Caki2 (cell line): ENCODE measurements around the gene MYO16. TPM values are rescaled to one million over a fixed set of nuclear protein-coding genes. Genes with fewer than 3 reads are reported as not detected.
"Not testable (repeated sequence)": the region's sequence is repeated elsewhere in the genome, so short reads cannot be mapped to it uniquely, and the experiment has no call there.

Source experiments
- DNase-seq: peaks from one replicate; pipeline ENCODE4 v3.0.0-alpha.2; 2015; ENCODE audit warnings: low read depth
- in situ Hi-C: cut with HindIII; loops from 2 replicates; pipeline ENCODE4 v1.10.0; 2016; ENCODE audit warnings: low sequenced_read_pairs, low pct_unique_long_range_greater_than_20kb, mixed read lengths
- total RNA-seq: library from RNA; depleted of rRNA; stranded (reverse); fragments of >200 nt; shearing (Covaris generic); gene quantifications from 2 replicates; pipeline ENCODE4 v1.2.3, GENCODE V29; 2014; ENCODE audit warnings: low replicate concordance

The MYO16 gene
- total RNA-seq, 1 experiment from 2014 or later: 0.14 TPM

DNA sequence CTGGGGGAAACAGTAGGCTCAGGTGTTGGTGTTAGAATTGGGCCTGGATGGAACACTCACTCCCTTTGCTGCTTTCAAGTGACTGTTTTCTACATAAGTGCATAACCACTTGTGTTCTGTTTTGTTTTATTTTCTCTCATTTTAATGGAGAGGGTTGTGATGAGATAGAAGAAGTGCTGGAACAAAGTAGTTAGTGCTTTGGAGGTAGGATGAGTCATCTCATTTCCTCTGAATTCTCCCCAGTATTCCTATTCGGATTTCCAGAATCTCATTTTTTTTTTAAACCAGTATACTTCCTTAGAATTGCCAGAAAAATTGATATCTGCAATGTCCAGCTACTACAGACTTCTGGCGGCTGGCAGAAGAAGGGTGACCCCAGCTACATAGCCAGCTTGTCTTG lies 575.9 kb downstream of the MYO16 start:
- in situ Hi-C loops: no loop called here
- DNase-seq: no peak

DNA sequence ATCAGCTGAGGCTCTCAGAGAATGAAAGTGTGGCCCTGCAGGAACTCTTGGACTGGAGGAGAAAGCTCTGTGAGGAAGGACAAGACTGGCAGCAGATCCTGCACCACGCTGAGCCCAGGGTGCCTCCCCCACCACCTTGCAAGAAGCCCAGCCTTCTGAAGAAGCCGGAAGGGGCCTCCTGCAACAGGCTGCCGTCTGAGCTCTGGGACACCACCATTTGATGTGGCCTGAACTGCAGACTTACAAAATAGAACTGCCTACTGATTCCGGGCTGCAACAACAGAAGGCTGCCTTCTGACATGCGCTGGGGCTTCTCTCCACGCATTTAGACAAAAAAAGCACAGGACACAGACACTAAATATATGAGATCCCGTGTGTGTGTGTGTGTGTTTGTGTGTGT lies 577.2 kb downstream of the MYO16 start:
- DNase-seq: no peak
- in situ Hi-C loops: no loop called here

DNA sequence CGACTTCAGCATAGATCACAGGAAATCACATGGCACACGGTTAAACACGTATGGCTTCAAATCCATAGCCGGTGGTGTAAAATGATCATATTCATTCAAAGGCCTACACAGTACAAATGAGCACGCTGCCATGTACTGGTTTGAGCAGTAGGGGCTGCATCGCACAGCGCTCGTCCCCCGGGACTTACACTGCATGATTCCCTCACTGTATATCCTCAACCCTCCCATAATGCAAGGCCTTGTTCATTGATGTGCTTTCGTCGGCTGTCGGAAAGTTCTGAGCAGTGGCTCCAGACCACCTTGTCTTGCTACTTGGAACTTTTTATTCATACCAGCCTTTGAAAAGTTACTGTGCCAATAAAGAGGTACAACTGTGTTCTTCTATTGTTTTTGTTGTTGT lies 578.2 kb downstream of the MYO16 start:
- in situ Hi-C loops: no loop called here
- no peak for DNase-seq

DNA sequence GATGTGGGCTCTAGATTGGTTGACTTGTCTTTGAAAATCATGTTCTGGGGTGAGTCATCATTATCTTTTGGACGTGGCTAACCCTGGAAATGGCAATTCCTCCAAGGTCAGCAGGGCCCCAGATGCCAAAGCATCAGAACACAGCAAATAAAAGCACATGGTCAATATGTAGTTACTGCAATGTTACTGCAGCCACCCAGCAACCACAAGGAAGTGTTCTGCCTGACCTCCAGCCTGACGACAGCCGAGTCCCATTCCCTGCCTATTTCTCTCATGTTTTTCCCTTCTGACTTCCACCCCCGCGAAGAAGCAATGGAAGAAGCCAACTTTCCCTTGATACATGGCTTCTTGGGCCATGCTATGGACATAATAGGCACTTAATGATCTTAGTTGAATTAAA lies 579.1 kb downstream of the MYO16 start:
- DNase-seq: no peak
- in situ Hi-C loops: no loop called here

DNA sequence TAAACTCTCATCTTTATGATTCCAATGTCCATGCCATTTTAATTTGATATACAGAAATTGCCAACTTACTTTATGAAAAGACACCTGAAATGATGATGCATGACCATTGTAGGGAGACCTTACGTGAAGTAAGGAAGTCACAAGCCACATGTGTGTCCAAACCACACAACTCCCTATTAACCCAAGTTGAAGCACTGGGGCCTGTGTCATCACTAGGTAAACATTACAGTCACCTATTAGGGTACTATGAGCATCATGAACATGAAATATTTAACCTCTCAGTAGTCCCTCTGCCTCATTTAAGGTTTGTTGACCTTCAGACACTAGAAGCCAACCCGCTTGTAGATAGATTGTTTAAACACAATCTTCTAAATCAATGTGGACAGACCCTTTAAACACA lies 580.1 kb downstream of the MYO16 start:
- in situ Hi-C loops: no loop called here
- no peak for DNase-seq

DNA sequence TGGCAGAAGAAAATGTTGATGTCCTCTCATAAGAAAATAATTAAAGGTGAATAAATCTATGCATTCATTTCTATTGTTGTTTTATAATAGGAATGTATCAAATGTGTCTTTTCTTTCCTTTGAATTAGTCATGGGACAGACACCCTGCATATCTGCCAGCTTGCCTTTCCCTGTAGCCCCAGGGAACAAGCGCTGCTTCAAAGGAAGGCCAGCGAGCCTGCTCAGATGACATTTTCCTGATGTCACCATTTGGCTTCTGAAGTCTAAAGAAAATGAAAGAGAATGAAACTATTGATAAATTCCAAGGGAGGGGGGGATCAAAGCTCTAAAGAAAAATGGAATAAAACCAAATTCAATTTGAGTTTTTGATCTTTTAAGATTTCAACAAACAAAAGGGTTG lies 582.2 kb downstream of the MYO16 start:
- in situ Hi-C loops: no loop called here
- DNase-seq: no peak

DNA sequence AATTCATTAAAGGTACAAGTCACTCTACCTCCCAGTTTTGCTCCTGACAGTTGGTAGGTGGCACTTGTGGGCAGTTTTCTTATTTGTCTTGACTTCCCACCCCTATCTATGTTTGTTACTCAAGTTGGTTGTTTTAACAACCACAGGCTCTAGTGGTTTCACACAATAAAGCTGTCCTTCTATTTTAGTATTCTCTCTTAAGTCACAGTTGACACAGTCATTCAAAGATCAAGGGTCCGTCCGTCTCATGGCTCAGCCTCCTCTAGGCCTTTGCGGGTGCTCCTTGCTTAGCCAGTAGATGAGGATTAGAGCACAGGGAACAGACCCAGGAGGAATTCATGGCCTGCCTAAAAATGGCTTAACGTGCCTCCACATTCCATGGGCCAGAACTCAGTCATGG lies 583.2 kb downstream of the MYO16 start:
- in situ Hi-C loops: no loop called here
- DNase-seq: no peak

DNA sequence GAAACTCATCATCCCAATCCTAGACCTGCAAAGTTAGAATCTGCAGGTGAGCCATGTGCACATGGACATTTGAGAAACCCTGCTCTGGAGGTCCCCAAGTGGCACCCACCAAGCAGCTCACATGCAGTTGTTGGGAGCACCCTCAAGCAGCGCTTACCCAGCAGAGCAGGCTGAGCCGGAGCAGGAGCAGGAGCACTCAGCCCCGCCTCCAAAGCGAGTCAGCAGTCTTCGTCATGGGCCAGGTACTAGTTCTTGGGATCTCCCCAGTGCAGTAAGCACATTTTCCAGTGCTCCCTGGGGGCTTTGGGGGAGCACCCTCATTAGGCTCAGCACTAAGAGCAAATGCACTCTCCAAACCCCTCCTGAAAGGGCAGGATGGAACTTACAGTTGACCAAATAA lies 584.3 kb downstream of the MYO16 start:
- in situ Hi-C loops: no loop called here
- DNase-seq: no peak

DNA sequence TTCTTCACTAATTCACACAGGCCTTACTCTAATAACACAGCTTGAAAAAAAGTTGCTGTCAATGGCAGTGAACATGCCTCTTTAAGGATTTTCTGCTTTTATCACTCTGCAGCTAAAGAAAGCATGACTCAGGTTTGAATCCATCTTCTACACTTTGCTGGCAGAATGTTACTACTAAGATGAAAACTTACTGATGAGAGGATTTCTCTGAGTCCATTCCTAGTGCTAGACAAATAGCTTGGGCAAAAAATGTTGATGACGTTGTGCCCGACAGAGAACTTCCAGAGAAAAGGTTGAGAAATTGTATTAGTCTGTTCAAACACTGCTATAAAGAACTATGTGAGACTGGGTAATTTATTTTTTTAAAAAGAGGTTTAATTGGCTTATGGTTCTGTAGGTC lies 585.0 kb downstream of the MYO16 start:
- DNase-seq: no peak
- in situ Hi-C loops: no loop called here

DNA sequence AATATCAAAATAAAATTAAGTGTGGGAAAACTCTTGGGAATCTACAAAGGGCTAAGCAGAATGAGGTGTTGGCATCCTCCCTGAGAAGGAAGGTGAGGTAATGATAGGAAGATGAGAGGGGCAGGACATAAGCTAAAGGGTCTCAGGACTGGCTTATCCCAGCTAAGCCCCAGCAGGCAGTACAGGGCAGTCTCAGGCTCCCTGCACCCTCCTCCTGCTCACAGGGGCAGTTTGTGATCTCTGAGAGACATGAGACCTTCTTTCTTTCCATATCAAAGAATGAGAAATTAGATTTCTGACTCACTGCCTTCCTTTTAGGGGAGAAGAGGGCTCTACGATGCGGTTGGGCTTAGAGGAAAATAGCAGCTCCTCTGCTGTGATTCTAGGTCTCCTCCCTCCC lies 586.0 kb downstream of the MYO16 start:
- in situ Hi-C loops: no loop called here
- no peak for DNase-seq

DNA sequence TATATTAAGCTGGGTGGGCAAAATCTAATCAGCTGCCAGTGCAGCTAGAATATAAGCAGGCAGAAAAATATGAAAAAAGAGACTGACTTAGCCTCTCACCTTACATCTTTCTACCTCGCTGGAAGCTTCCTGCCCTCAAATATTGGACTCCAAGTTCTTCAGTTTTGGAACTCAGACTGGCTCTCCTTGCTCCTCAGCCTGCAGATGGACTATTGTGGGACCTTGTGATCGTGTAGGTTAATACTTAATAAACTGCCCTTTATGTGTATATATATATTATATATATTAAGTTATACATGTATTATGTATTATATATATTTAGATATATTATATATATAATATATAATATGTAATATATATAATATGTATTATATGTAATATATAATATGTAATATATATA lies 588.1 kb downstream of the MYO16 start:
- in situ Hi-C loops, DNase-seq: not testable (repeated sequence)

DNA sequence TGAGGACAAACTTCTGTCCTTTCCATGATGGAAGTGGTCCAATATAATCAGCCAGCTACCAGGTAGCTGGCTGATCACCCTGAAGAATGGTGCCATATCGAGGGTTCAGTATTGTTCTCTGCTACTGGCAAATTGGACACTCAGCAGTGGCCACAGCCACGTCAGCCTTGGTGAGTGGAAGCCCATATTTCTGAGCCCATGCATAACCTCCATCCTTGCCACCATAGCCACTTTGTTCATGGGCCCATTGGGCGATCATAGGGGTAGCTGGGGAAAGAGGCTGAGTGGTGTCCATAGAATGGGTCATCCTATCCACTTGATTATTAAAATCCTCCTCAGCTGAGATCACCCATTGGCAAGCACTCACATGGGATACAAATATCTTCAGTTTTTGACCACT lies 591.2 kb downstream of the MYO16 start:
- DNase-seq: no peak
- in situ Hi-C loops: no loop called here

DNA sequence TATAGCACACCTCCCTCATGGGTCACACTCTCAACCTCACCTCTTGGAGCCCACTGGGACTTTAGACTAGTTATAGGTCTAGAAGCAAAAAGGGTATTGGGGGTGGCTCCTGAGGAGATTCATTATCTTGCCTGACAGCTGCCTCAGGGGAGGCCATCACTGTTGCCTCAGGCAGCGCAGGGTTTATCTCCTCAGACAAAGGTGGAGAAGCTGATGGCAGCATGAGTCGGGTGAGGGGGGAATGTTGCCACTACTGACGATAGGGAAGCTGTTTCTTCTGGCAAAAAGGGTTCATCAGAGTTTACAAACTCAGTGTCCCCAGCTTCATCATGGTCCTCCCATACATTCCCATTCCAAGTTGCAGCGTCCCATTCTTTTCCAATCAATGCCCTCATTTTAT lies 594.6 kb downstream of the MYO16 start:
- DNase-seq: no peak
- in situ Hi-C loops: no loop called here

DNA sequence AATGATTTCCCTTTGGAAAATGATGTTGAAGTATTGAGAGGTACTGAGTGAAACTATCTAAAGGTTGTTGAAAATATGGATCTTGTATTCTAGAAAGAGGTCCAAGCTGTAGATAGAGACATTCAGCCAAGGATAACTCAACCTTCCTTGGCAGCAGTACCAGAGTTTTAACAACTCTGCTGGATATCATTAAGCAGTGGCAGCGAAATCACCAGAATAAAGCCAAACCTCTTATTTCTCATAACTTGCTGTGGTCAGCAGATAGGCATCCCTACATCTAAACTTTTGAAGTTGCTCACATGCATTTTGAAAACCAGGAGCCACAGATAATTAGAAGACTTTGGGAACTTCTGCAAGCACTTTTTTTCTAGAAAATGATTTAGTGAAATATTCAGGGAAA lies 597.2 kb downstream of the MYO16 start:
- in situ Hi-C loops: no loop called here
- no peak for DNase-seq

DNA sequence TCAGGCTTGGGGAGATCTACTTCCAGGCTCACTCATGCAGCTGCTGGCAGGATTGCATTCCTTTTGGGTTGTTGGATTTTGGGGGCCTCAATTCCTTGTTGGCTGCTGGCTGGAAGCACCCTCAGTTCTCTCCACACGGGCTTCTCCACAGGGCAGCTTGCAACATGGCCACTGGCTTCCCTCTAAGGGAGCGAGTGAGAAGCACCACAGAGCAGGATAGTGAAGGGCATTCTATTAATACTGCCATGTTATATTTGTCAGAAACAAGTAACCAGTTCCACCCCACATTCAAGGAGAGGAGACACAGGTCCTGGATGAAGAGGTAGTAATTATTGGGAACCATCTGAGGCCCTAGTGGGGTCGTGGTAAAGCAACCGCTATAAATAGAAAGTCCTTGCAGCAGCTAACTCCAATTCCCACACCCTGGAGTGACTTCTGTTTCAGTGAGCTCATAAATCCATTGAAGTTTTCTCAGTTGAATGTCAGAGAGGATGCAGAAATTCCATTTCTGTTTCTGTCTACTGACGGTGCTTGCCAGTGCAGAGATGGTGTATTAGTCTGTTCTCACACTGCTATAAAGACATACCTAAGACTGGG lies 598.0 kb downstream of the MYO16 start:
- in situ Hi-C loops: no loop called here
- no peak for DNase-seq

DNA sequence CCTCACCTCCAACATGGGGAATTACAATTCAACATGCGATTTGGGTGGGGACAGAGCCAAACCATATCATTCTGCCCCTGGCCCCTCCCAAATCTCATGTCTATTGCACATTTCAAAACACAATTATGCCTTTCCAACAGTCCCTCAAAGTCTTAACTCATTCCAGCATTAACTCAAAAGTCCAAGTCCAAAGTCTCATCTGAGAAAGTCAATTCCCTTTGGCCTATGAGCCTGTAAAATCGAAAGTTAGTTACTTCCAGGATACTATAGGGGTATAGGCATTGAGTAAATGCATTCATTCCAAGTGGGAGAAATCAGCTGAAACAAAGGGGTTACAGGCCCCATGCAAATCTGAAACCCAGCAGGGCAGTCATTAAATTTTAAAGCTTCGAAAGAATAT lies 598.8 kb downstream of the MYO16 start:
- in situ Hi-C loops: no loop called here
- DNase-seq: no peak

DNA sequence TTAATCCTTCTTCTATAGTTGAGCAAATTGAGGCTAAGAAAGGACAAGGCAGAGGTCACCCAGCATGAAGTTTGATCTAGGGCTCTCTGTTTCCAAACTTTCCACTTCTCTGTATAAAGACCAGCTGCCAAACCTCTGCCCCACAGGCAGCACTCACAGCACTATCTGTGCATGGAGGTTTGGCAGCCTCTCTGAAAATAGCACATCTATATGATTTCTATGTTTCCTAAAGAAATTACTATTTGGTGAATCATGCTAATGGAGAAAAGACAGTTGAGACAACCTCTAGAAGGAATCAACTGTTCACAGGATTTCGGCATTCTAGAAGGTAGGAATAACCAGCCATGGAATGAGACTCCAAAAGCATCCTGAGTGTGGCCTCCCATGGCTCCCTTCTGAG lies 602.5 kb downstream of the MYO16 start:
- DNase-seq: no peak

DNA sequence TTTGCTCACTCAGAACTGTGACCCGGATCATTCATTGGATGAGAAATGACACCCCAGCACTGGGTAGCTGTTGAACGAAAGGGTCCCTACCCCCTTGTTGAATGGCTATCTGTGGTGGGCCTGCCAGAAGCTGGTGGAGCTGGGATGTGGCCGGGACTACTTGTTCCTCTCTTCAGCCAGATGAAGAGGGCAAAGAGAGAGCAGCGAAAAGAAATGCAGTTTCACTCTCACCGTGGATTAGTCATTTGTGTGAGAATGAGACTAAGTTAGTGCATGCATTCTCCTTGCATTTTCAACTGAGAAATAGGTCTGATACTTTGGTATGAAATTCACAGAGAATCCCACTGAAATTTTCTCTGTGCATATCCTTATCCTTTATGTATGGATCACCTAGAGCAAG lies 603.9 kb downstream of the MYO16 start:
- in situ Hi-C loops: no loop called here
- DNase-seq: no peak

More for the DNA sequence above, 602.5 kb downstream of the MYO16 start:
- in situ Hi-C loops: no loop called here

DNA sequence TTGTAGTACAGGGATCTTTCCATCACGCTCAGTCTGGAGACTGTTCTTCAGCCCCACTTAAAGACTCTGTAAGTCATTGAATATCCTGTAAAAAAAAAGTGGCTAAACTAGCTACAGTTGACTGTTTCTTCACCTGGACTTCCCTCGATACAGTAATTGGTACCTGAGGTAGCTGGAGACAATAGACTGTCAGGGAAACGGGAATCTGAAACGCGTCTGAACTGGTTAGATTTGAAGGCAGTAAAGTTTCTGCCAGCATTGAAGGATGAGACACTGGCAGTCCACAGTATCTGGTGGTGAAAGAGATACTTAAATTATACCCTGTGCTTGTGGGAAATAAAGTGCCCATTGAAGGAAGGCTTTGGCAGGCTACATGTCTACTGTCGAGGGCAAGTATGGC lies 606.5 kb downstream of the MYO16 start:
- DNase-seq: no peak
- in situ Hi-C loops: no loop called here

DNA sequence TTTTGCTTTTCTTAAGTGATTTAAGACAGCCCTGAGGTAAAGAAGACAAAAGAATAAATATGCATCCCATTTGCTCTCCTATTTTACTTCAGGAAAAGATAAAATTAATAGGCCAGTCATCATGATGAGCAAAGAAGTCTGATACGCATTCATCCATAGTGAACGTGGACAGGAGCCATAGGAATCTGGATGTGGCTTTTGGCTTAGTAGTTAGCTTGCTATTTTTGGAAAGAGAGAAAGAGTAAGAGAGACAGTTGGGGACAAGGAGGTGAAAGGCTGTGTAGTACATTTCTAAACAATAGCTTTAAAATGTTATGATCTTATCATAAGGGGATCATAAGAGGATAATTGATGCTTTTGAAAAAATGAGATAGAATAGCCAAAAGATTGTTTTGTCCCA lies 611.7 kb downstream of the MYO16 start:
- no peak for DNase-seq
- in situ Hi-C loops: no loop called here
